GM12878 (cell line): ENCODE results near the gene ZNF454. TPM values are rescaled to one million over a fixed set of nuclear protein-coding genes. Genes with fewer than 3 reads are reported as not detected.

ENCODE experiments used
- ATAC-seq: fragments of 200-7000 bp; cut with Tn5 transposase; 3 replicates; pipeline ENCODE4 v1.9.1; 2020; ENCODE audit warnings: mild to moderate bottlenecking, moderate library complexity
- BruUV-seq: library from RNA; stranded (reverse); fragments of 400-500 nt; replicated peaks from 2 replicates; lab custom pipeline; 2021; lab: Mats Ljungman, UMichigan
- CTCF ChIA-PET: fragments of 300-600 bp; sonication (Branson Sonifier 250); formaldehyde crosslinking; extraction: SDS; loops from one replicate; lab custom pipeline; 2021; ENCODE audit warnings: inconsistent platforms; lab: Yijun Ruan, JAX
- POLR2A ChIA-PET: fragments of 350-600 bp; formaldehyde crosslinking; extraction: SDS; loops from one replicate; lab custom pipeline; 2021; ENCODE audit warnings: inconsistent platforms; lab: Charles Lee
- RAD21 ChIA-PET: fragments of 300-600 bp; sonication (Branson Sonifier 250); formaldehyde crosslinking; loops from one replicate; lab custom pipeline; 2023; ENCODE audit warnings: antibody characterized with exemption; ENCODE audit not compliant: unreplicated experiment; lab: Charles Lee
- SMC1A ChIA-PET: fragments of 300-600 bp; sonication (Branson Sonifier 250); formaldehyde crosslinking; loops from one replicate; lab custom pipeline; 2023; ENCODE audit not compliant: unreplicated experiment, uncharacterized antibody; lab: Charles Lee
- DNase-seq: peaks from one replicate; pipeline ENCODE4 v3.0.0-alpha.2; 2011; ENCODE audit warnings: low read depth, low spot score
- FAIRE-seq: peaks from 3 replicates; lab custom pipeline; 2011; peaks lifted over from hg19 to GRCh38; lab: Jason Lieb, UNC
- H2AFZ ChIP-seq: 2 replicates; pipeline ENCODE4 v1.6.0; 2011; ENCODE audit warnings: low read depth, low read length, control low read depth; ENCODE audit not compliant: control insufficient read depth
- H3K27ac ChIP-seq: 2 replicates; pipeline ENCODE4 v1.5.1; 2011; ENCODE audit warnings: control low read depth; ENCODE audit not compliant: control insufficient read depth, insufficient read depth
- H3K27me3 ChIP-seq, 2 experiments: replicated peaks in 1 of 2; 2 replicates each; pipeline versions ENCODE4 v1.6.0 to v1.6.1; 2011; ENCODE audit warnings: low read length in 1 of 2; ENCODE audit not compliant: control insufficient read depth in 2 of 2, insufficient read depth in 2 of 2
- H3K36me3 ChIP-seq, 2 experiments: 2 replicates each; pipeline ENCODE4 v1.5.1; 2011; ENCODE audit warnings: low read length in 1 of 2; ENCODE audit not compliant: control insufficient read depth in 2 of 2, insufficient read depth in 2 of 2
- H3K4me1 ChIP-seq: 2 replicates; pipeline ENCODE4 v1.6.1; 2011; ENCODE audit warnings: mild to moderate bottlenecking, low read length, moderate library complexity, mixed read lengths; ENCODE audit not compliant: control insufficient read depth, insufficient read depth
- H3K4me2 ChIP-seq: 2 replicates; pipeline ENCODE4 v1.6.0; 2011; ENCODE audit warnings: control low read depth; ENCODE audit not compliant: control insufficient read depth, insufficient read depth
- H3K4me3 ChIP-seq: fragments of 200-600 bp; sonication (generic); 2 replicates; pipeline ENCODE4 v1.5.1; 2016
- H3K79me2 ChIP-seq: 2 replicates; pipeline ENCODE4 v1.6.0; 2011; ENCODE audit warnings: low read length; ENCODE audit not compliant: control insufficient read depth, insufficient read depth
- H3K9ac ChIP-seq: 2 replicates; pipeline ENCODE4 v1.8.0; 2011; ENCODE audit warnings: low read length, control low read depth, mixed read lengths; ENCODE audit not compliant: control insufficient read depth, insufficient read depth
- H3K9me3 ChIP-seq: replicated peaks from 3 replicates; pipeline ENCODE4 v1.5.1; 2011; ENCODE audit warnings: mild to moderate bottlenecking, low read length; ENCODE audit not compliant: control insufficient read depth, insufficient read depth
- H4K20me1 ChIP-seq: 2 replicates; pipeline ENCODE4 v1.6.0; 2011; ENCODE audit not compliant: control insufficient read depth, insufficient read depth
- BMI1 ChIP-seq: fragments of 450-650 bp; IDR thresholded peaks from 2 replicates; pipeline ENCODE4 v1.6.1; 2016; ENCODE audit warnings: mild to moderate bottlenecking, moderate library complexity, borderline replicate concordance
- DPF2 ChIP-seq: fragments of 450-650 bp; IDR thresholded peaks from 2 replicates; pipeline ENCODE4 v1.6.1; 2017; ENCODE audit warnings: mild to moderate bottlenecking
- HDAC2 ChIP-seq: fragments of 200-600 bp; sonication (generic); IDR thresholded peaks from 2 replicates; pipeline ENCODE4 v1.6.1; 2017
- IRF4 ChIP-seq: IDR thresholded peaks from 2 replicates; pipeline ENCODE4 v1.6.1; 2011; ENCODE audit warnings: low read depth, low read length
- POLR2AphosphoS2 ChIP-seq: IDR thresholded peaks from 2 replicates; pipeline ENCODE4 v1.6.1; 2011; ENCODE audit warnings: low read depth, mild to moderate bottlenecking, low read length, improper control_type of control experiment, moderate library complexity
- SREBF1 ChIP-seq: IDR thresholded peaks from 2 replicates; pipeline ENCODE4 v1.6.1; 2012; ENCODE audit warnings: mild to moderate bottlenecking, low read length
- SRF ChIP-seq, 2 experiments: IDR thresholded peaks; 2 replicates each; pipeline ENCODE4 v1.6.1; 2011; ENCODE audit warnings: low read depth in 2 of 2, low read length in 2 of 2, mild to moderate bottlenecking in 1 of 2, moderate library complexity in 1 of 2
- TBL1XR1 ChIP-seq: IDR thresholded peaks from 2 replicates; pipeline ENCODE4 v1.6.1; 2012; ENCODE audit warnings: low read depth, low read length, improper control_type of control experiment
- WGBS: methylation state at CpG from one replicate; pipeline ENCODE4 v1.1.6; 2016; ENCODE audit warnings: low lambda C conversion rate; ENCODE audit not compliant: insufficient replicate concordance, insufficient coverage; ENCODE audit errors: missing lambda C conversion rate; 5-methylcytosine and 5-hydroxymethylcytosine counted together
- in situ Hi-C: fragments of 300-500 bp; cut with MboI; formaldehyde crosslinking; loops from 9 replicates; pipeline ENCODE4 v1.14.3; 2018; ENCODE audit warnings: mixed read lengths
- intact Hi-C: fragments of 100-400 bp; cut with micrococcal nuclease; formaldehyde crosslinking; loops from one replicate; pipeline ENCODE4 v1.14.2; 2022; ENCODE audit not compliant: unreplicated experiment
- polyA plus RNA-seq, 11 experiments: library from polyadenylated mRNA; depleted of rRNA in 4 of 11; unstranded in 6 of 11; stranded (reverse) in 5 of 11; fragments of >200 nt; fragmentation: Nextera tagmentation in 4 of 11; fragmentation: Illumina TruSeq in 1 of 11; extraction: Ambion mirVana in 4 of 11; extraction: Trizol in 1 of 11; gene quantifications; 1 replicate in 1 of 11; 2 replicates in 10 of 11; pipeline versions ENCODE4 v1.2.1 to v1.2.3, GENCODE V29; 2011 to 2016; ENCODE audit warnings: inconsistent platforms in 2 of 11, missing spikeins in 2 of 11, low read depth in 1 of 11
- total RNA-seq, 4 experiments: library from RNA; depleted of rRNA in 3 of 4; stranded (reverse); fragments of >200 nt in 3 of 4; fragmentation: Illumina TruSeq in 1 of 4; extraction: Trizol in 1 of 4; gene quantifications; 2 replicates each; pipeline versions ENCODE4 v1.2.1 to v1.2.3, GENCODE V29; 2013 to 2021
- TF ChIP-seq, protein P1 (sequence below): fragments of 150-350 bp; IDR thresholded peaks from 2 replicates; pipeline ENCODE4 v1.6.1; 2014; ENCODE audit warnings: mild to moderate bottlenecking, low read depth, low read length
- TF ChIP-seq, protein P2 (sequence below): fragments of 450-650 bp; IDR thresholded peaks from 2 replicates; pipeline ENCODE4 v1.6.1; 2017; ENCODE audit warnings: mild to moderate bottlenecking, moderate library complexity
- TF ChIP-seq, protein P3 (sequence below): IDR thresholded peaks from 2 replicates; pipeline ENCODE4 v1.6.1; 2011; ENCODE audit warnings: borderline replicate concordance, low read depth, mild to moderate bottlenecking, moderate library complexity, low read length; ENCODE audit not compliant: insufficient read depth, poor library complexity, severe bottlenecking

Gene ZNF454
- total and polyA plus RNA-seq, 10 of the 15 experiments (the other 5 are each of a cell fraction or from before 2014, with no cell fraction given), result not detected

DNA sequence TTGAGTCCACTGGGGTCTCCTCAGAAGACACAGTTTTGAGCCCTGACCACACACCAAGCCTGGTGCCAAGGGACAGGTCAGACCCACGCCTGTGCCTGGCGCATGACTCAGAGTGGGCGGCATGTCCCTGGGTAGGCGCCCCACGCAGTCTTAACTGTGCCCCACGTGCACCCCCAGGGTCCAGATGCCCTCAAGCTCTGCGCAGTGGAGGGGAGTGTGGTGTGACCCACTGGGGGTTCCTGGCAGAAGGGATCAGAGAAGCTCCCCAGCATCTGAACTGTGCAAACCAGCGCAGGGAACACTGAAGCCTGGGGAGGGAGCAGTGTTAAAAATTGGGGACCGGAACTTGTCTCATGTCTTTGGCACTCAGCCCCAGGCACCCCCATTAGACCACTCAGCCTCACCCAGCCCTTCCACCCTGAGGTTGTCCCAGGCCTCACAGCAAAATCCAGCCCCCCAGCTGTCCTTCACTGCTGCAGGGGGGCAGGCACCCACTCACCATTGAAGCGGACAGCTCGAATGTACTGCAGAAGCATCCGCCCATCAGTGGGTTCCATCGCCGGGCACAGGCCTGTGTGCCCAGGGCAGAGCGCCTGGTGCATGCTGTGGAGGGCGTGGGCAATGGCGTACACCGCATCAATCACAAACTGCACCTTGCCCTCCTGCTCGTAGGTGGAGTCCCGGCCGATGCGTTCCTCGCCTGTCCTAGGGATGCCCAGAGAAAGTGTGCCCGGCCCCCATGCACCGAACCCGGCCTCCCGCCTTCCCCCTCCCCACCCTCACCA, 47.6 kb downstream of the ZNF454 start (continued):
- TF ChIP-seq BMI1 (no peak), POLR2AphosphoS2 (no peak)
- TF ChIP-seq, protein P1, sequence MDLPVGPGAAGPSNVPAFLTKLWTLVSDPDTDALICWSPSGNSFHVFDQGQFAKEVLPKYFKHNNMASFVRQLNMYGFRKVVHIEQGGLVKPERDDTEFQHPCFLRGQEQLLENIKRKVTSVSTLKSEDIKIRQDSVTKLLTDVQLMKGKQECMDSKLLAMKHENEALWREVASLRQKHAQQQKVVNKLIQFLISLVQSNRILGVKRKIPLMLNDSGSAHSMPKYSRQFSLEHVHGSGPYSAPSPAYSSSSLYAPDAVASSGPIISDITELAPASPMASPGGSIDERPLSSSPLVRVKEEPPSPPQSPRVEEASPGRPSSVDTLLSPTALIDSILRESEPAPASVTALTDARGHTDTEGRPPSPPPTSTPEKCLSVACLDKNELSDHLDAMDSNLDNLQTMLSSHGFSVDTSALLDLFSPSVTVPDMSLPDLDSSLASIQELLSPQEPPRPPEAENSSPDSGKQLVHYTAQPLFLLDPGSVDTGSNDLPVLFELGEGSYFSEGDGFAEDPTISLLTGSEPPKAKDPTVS, result no peak

DNA sequence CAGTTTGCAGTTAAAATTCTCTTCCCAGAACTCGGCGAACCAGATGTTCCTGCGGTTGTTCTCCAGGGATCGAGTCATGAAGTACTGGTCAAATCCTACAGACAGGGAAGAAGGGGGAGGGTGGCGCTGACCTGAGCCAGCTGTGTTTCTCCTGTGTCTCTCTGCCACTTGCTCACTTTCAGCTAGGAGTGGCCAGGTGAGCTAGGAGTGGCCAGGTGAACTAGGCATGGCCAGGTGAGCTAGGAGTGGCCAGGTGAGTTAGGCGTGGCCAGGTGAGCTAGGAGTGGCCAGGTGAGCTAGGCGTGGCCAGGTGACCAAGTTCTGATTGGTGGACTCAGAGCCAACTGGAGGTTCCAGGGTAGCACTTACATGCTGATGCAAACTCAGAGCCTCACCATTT, 48.3 kb downstream of the ZNF454 start:
- no peak overlapping the region for H3K27ac ChIP-seq
- ATAC-seq, result no peak
- no peak overlapping the region for H3K9ac ChIP-seq
- H3K4me3 ChIP-seq, result no peak overlapping the region
- TF ChIP-seq, protein P2, sequence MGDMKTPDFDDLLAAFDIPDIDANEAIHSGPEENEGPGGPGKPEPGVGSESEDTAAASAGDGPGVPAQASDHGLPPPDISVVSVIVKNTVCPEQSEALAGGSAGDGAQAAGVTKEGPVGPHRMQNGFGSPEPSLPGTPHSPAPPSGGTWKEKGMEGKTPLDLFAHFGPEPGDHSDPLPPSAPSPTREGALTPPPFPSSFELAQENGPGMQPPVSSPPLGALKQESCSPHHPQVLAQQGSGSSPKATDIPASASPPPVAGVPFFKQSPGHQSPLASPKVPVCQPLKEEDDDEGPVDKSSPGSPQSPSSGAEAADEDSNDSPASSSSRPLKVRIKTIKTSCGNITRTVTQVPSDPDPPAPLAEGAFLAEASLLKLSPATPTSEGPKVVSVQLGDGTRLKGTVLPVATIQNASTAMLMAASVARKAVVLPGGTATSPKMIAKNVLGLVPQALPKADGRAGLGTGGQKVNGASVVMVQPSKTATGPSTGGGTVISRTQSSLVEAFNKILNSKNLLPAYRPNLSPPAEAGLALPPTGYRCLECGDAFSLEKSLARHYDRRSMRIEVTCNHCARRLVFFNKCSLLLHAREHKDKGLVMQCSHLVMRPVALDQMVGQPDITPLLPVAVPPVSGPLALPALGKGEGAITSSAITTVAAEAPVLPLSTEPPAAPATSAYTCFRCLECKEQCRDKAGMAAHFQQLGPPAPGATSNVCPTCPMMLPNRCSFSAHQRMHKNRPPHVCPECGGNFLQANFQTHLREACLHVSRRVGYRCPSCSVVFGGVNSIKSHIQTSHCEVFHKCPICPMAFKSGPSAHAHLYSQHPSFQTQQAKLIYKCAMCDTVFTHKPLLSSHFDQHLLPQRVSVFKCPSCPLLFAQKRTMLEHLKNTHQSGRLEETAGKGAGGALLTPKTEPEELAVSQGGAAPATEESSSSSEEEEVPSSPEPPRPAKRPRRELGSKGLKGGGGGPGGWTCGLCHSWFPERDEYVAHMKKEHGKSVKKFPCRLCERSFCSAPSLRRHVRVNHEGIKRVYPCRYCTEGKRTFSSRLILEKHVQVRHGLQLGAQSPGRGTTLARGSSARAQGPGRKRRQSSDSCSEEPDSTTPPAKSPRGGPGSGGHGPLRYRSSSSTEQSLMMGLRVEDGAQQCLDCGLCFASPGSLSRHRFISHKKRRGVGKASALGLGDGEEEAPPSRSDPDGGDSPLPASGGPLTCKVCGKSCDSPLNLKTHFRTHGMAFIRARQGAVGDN, result no peak
- no peak for TF ChIP-seq IRF4
- no peak for TF ChIP-seq TBL1XR1
- TF ChIP-seq, protein P3, sequence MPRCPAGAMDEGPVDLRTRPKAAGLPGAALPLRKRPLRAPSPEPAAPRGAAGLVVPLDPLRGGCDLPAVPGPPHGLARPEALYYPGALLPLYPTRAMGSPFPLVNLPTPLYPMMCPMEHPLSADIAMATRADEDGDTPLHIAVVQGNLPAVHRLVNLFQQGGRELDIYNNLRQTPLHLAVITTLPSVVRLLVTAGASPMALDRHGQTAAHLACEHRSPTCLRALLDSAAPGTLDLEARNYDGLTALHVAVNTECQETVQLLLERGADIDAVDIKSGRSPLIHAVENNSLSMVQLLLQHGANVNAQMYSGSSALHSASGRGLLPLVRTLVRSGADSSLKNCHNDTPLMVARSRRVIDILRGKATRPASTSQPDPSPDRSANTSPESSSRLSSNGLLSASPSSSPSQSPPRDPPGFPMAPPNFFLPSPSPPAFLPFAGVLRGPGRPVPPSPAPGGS, result no peak
- no peak for TF ChIP-seq SREBF1
- no peak for TF ChIP-seq DPF2
- no peak for TF ChIP-seq SRF (IDR thresholded peaks at IDR 0.05; ENCODE audit: low read depth in 2 of 2, low read length in 2 of 2)
- TF ChIP-seq HDAC2, result no peak
- no peak overlapping the region for H3K4me2 ChIP-seq
- no peaks in the 10 kb centered on the region for H3K36me3 ChIP-seq
- intact Hi-C loops (no loop called here), in situ Hi-C loops (no loop called here)
- no peak overlapping the region for H2AFZ ChIP-seq
- no TSS peak for BruUV-seq
- POLR2A ChIA-PET, result no interaction called here
- RAD21 ChIA-PET, result no interaction called here
- WGBS, result 48% methylated on average over 7 of the region's 7 CpGs
- no peaks in the 10 kb centered on the region for H3K4me1 ChIP-seq
- no peaks in the 10 kb centered on the region for H3K79me2 ChIP-seq
- H3K27me3 ChIP-seq, result no peaks in the 10 kb centered on the region
- H4K20me1 ChIP-seq, result no peaks in the 10 kb centered on the region
- CTCF ChIA-PET, result no interaction called here
- FAIRE-seq, result no peak
- DNase-seq, result no peak
- no peaks in the 10 kb centered on the region; the same call in 2 of the 3 replicates for H3K9me3 ChIP-seq
- SMC1A ChIA-PET, result no interaction called here
